Rectal smooth muscle tissue (tissue), 1 donor: ENCODE measurements around the gene NCAM2.
"Not testable (repeated sequence)": the region's sequence is repeated elsewhere in the genome, so short reads cannot be mapped to it uniquely, and the experiment has no call there.

ENCODE experiments used
- H3K27ac ChIP-seq: one replicate; pipeline ENCODE4 v1.7.0; 2013; ENCODE audit warnings: low read depth, low read length, inconsistent platforms
- H3K27me3 ChIP-seq: one replicate; pipeline ENCODE4 v1.7.0; 2013; ENCODE audit warnings: low read length; ENCODE audit not compliant: control insufficient read depth, insufficient read depth
- H3K36me3 ChIP-seq: one replicate; pipeline ENCODE4 v1.7.0; 2013; ENCODE audit warnings: low read length; ENCODE audit not compliant: control insufficient read depth, insufficient read depth
- H3K4me1 ChIP-seq: one replicate; pipeline ENCODE4 v1.7.0; 2013; ENCODE audit warnings: low read length; ENCODE audit not compliant: control insufficient read depth, insufficient read depth
- H3K4me3 ChIP-seq: one replicate; pipeline ENCODE4 v1.7.0; 2013; ENCODE audit warnings: low read length
- H3K9ac ChIP-seq: one replicate; pipeline ENCODE4 v1.7.0; 2013; ENCODE audit warnings: low read length

Gene NCAM2

GRCh38 chr21:21401444-21401843 lies 403.2 kb downstream of the NCAM2 start:
- no peak overlapping the region for H3K4me3 ChIP-seq
- H3K4me1 ChIP-seq, result no peaks in the 10 kb centered on the region
- H3K36me3 ChIP-seq, result no peaks in the 10 kb centered on the region
- H3K27me3 ChIP-seq, result no peaks in the 10 kb centered on the region
- no peak overlapping the region for H3K9ac ChIP-seq
- H3K27ac ChIP-seq, result no peak overlapping the region

GRCh38 chr21:21402187-21402586 lies 404.0 kb downstream of the NCAM2 start:
- not testable (repeated sequence) for H3K27me3 ChIP-seq, H3K9ac ChIP-seq, H3K27ac ChIP-seq, H3K36me3 ChIP-seq, H3K4me3 ChIP-seq, H3K4me1 ChIP-seq

- H3K9ac ChIP-seq, H3K27ac ChIP-seq, H3K4me3 ChIP-seq, H3K27me3 ChIP-seq, H3K4me1 ChIP-seq, H3K36me3 ChIP-seq: not testable (repeated sequence)
Measured at GRCh38 chr21:21404261-21404660, 406.1 kb downstream of the NCAM2 start.

GRCh38 chr21:21406921-21407320 lies 408.7 kb downstream of the NCAM2 start:
- Histone ChIP-seq H3K4me1 (no peaks in the 10 kb centered on the region), H3K27ac (no peak overlapping the region), H3K36me3 (no peaks in the 10 kb centered on the region), H3K4me3 (no peak overlapping the region), H3K27me3 (no peaks in the 10 kb centered on the region), H3K9ac (no peak overlapping the region)

- H3K4me3 ChIP-seq, result no peak overlapping the region
- no peak overlapping the region for H3K27ac ChIP-seq
- no peaks in the 10 kb centered on the region for H3K4me1 ChIP-seq
- H3K9ac ChIP-seq, result no peak overlapping the region
- no peaks in the 10 kb centered on the region for H3K27me3 ChIP-seq
- no peaks in the 10 kb centered on the region for H3K36me3 ChIP-seq
Measured at GRCh38 chr21:21412096-21412495, 413.9 kb downstream of the NCAM2 start.

GRCh38 chr21:21415741-21416140 lies 417.5 kb downstream of the NCAM2 start:
- no peak overlapping the region for H3K9ac ChIP-seq
- H3K36me3 ChIP-seq, result no peaks in the 10 kb centered on the region
- no peaks in the 10 kb centered on the region for H3K4me1 ChIP-seq
- no peak overlapping the region for H3K27ac ChIP-seq
- no peak overlapping the region for H3K4me3 ChIP-seq
- H3K27me3 ChIP-seq, result no peaks in the 10 kb centered on the region

GRCh38 chr21:21434944-21435343 lies 436.7 kb downstream of the NCAM2 start:
- Histone ChIP-seq H3K36me3 (no peaks in the 10 kb centered on the region), H3K4me1 (no peaks in the 10 kb centered on the region), H3K27me3 (no peaks in the 10 kb centered on the region), H3K9ac (no peak overlapping the region), H3K27ac (no peak overlapping the region), H3K4me3 (no peak overlapping the region)

GRCh38 chr21:21436012-21436534 lies 437.9 kb downstream of the NCAM2 start:
- Histone ChIP-seq H3K9ac (no peak overlapping the region), H3K4me1 (no peaks in the 10 kb centered on the region), H3K27me3 (no peaks in the 10 kb centered on the region), H3K4me3 (no peak overlapping the region), H3K27ac (no peak overlapping the region), H3K36me3 (no peaks in the 10 kb centered on the region)

GRCh38 chr21:21439761-21440160 lies 441.6 kb downstream of the NCAM2 start:
- Histone ChIP-seq H3K4me1 (no peaks in the 10 kb centered on the region), H3K9ac (no peak overlapping the region), H3K4me3 (no peak overlapping the region), H3K27ac (no peak overlapping the region), H3K27me3 (no peaks in the 10 kb centered on the region), H3K36me3 (no peaks in the 10 kb centered on the region)

- Histone ChIP-seq H3K27ac (no peak overlapping the region), H3K27me3 (no peaks in the 10 kb centered on the region), H3K4me3 (no peak overlapping the region), H3K9ac (no peak overlapping the region), H3K36me3 (no peaks in the 10 kb centered on the region), H3K4me1 (no peaks in the 10 kb centered on the region)
Measured at GRCh38 chr21:21457077-21457476, 458.9 kb downstream of the NCAM2 start.

- no peaks in the 10 kb centered on the region for H3K27me3 ChIP-seq
- no peak overlapping the region for H3K4me3 ChIP-seq
- H3K36me3 ChIP-seq, result no peaks in the 10 kb centered on the region
- no peak overlapping the region for H3K27ac ChIP-seq
- H3K4me1 ChIP-seq, result no peaks in the 10 kb centered on the region
- no peak overlapping the region for H3K9ac ChIP-seq
Measured at GRCh38 chr21:21458124-21458631, 460.0 kb downstream of the NCAM2 start.

- H3K9ac ChIP-seq, result no peak overlapping the region
- H3K36me3 ChIP-seq, result no peaks in the 10 kb centered on the region
- no peaks in the 10 kb centered on the region for H3K4me1 ChIP-seq
- H3K27me3 ChIP-seq, result no peaks in the 10 kb centered on the region
- no peak overlapping the region for H3K27ac ChIP-seq
- no peak overlapping the region for H3K4me3 ChIP-seq
Measured at GRCh38 chr21:21460979-21461378, 462.8 kb downstream of the NCAM2 start.

- H3K36me3 ChIP-seq, result no peaks in the 10 kb centered on the region
- H3K27me3 ChIP-seq, result no peaks in the 10 kb centered on the region
- no peak overlapping the region for H3K9ac ChIP-seq
- no peak overlapping the region for H3K4me3 ChIP-seq
- no peak overlapping the region for H3K27ac ChIP-seq
- no peaks in the 10 kb centered on the region for H3K4me1 ChIP-seq
Measured at GRCh38 chr21:21463456-21463855, 465.2 kb downstream of the NCAM2 start.
